Measurements from ENCODE around the gene CFAP73.
"Not testable (repeated sequence)": the region's sequence is repeated elsewhere in the genome, so short reads cannot be mapped to it uniquely, and the experiment has no call there.

The CFAP73 gene

DNA sequence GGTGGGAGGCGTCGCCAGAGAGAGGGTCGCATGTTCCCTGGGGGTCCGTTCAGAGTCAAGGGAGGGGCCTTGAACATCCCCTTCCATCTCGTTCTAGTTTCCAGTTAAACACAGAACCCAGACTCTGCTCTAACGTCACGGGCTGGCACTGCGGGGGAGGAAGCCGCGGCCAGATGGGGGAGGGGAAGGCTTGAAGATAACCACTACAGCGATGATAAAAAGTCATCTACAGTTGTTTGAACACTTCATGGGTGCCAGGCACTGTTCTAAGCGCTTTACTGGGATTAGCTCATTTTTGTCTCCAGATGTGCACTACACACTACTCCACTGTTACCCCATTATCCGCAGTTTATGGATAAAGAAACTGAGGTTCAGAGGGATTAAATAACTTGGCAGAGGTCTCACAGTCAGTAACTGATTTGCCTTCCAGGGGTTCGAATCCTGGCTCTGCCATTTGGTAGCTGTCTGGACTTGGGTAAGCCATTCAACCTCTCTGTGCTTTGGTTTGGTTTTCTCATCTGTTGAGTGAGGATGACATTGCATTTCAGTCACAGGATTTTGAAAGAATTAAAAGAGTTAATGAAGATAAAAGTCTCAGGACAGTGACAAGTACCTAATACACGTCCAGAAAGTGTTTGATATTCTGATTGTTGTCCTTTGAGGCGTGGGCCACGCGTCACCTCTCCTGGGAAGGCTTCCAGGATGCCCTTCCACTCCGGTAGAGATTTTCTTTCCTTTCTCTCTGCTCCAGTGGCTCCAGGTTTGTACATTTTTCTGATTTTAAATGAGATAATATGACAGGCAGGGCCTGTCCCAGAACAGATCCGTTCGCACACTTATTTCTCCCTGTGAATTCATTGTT, 13.2 kb upstream of the CFAP73 start:
- TF ChIP-seq, protein P1, sequence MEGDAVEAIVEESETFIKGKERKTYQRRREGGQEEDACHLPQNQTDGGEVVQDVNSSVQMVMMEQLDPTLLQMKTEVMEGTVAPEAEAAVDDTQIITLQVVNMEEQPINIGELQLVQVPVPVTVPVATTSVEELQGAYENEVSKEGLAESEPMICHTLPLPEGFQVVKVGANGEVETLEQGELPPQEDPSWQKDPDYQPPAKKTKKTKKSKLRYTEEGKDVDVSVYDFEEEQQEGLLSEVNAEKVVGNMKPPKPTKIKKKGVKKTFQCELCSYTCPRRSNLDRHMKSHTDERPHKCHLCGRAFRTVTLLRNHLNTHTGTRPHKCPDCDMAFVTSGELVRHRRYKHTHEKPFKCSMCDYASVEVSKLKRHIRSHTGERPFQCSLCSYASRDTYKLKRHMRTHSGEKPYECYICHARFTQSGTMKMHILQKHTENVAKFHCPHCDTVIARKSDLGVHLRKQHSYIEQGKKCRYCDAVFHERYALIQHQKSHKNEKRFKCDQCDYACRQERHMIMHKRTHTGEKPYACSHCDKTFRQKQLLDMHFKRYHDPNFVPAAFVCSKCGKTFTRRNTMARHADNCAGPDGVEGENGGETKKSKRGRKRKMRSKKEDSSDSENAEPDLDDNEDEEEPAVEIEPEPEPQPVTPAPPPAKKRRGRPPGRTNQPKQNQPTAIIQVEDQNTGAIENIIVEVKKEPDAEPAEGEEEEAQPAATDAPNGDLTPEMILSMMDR (IDR thresholded peaks at IDR 0.05; ENCODE audit: low read depth, low read length, missing control alignments): no peak
- no peak for DNase-seq (ENCODE audit: low read depth)
- no peak overlapping the region for H3K4me3 ChIP-seq (ENCODE audit: low read depth, low read length)

- TF ChIP-seq, protein P1 (IDR thresholded peaks at IDR 0.05; ENCODE audit: low read depth, low read length, missing control alignments): no peak
- no peak for DNase-seq (ENCODE audit: low read depth)
- H3K4me3 ChIP-seq (ENCODE audit: low read depth, low read length): no peak overlapping the region
These were observed 12.5 kb upstream of the CFAP73 start for GRCh38 chr12:113136990-113137511.

GRCh38 chr12:113137861-113138783, 11.4 kb upstream of the CFAP73 start:
- DNase-seq (ENCODE audit: low read depth): no peak
- H3K4me3 ChIP-seq (ENCODE audit: low read depth, low read length): no peak overlapping the region
- TF ChIP-seq, protein P1 (IDR thresholded peaks at IDR 0.05; ENCODE audit: low read depth, low read length, missing control alignments): no peak

DNA sequence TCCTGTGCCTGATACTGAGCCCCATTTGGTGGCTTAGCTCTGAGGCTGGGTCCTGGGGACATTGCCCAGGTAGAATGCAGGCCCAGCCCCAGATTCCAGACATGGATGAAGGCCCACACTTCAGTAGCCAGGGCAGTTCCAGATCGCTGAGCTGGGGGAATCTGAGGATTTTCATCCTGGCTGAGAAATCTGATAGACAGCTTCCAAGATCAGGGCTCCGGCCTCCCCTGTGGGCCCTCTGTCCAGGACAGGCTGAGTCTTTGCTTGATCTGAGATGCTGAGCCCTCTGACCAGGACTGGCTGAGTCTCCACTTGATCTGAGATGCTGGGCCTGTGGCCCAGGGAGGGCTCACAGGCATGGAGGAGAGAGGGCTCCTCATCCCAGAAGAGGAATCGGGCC, 10.7 kb upstream of the CFAP73 start:
- TF ChIP-seq, protein P1 (IDR thresholded peaks at IDR 0.05; ENCODE audit: low read depth, low read length, missing control alignments): no peak
- H3K4me3 ChIP-seq (ENCODE audit: low read depth, low read length): no peak overlapping the region
- no peak for DNase-seq (ENCODE audit: low read depth)

GRCh38 chr12:113140706-113141105, 8.8 kb upstream of the CFAP73 start:
- no peak for DNase-seq (ENCODE audit: low read depth)
- no peak overlapping the region for H3K4me3 ChIP-seq (ENCODE audit: low read depth, low read length)
- TF ChIP-seq, protein P1 (IDR thresholded peaks at IDR 0.05; ENCODE audit: low read depth, low read length, missing control alignments): no peak

DNA sequence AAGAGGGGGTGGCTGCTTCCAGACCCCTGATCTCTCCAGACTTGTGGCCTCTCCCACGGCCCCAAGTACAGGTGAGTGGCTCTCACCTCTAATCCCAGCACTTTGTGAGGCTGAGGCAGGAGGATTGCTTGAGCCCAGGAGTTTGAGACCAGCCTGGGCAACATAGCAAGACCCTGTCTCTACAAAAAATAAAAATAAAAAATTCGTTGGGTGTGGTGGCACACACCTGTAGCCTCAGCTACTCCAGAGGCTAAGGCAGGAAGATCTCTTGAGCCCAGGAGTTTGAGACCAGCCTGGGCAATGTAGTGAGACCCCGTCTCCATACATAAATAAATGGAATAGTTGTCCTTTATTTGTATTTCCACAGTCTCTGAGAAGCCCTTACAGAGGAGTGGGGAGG, 7.8 kb upstream of the CFAP73 start:
- not testable (repeated sequence) for DNase-seq (ENCODE audit: low read depth)

More for the DNA sequence above, 7.8 kb upstream of the CFAP73 start:
- H3K4me3 ChIP-seq (ENCODE audit: low read depth, low read length): not testable (repeated sequence)
